Activated gamma-delta T cell treated with Interleukin-2 at 50 U/mL for 16 hours (primary cell): ENCODE data around the gene OR1C1.
"Not testable (repeated sequence)": the region's sequence is repeated elsewhere in the genome, so short reads cannot be mapped to it uniquely, and the experiment has no call there.

Experiments
- DNase-seq: peaks from one replicate; pipeline ENCODE4 v3.0.0-alpha.2; 2020

The OR1C1 gene

GRCh38 chr1:247760456-247760855 lies at the start of gene OR1C1:
Gene OR1C1 (minus strand): TSS chr1:247760556. CDS start chr1:247758406, 2,150 bp downstream.
- DNase-seq = no peak

DNA sequence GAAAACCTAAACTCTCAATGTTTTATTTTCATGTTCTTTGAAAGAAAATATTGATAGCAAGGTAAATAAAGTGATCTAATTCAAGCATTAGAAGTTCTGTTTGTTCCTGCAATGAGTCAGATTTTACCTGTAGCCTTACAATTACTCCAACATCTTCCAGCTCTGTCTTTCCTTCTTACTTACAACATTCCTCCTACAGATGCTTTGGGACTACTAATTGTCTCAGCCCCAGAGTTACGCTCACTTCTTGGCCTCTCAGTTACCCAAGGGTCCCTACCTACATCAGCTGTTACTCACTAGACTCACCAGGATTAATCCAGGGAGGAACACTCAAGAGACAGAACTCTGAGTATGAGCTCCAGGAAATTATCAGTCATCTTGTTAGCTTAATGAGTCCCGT lies 37.2 kb upstream of the OR1C1 start:
- DNase-seq = no peak

DNA sequence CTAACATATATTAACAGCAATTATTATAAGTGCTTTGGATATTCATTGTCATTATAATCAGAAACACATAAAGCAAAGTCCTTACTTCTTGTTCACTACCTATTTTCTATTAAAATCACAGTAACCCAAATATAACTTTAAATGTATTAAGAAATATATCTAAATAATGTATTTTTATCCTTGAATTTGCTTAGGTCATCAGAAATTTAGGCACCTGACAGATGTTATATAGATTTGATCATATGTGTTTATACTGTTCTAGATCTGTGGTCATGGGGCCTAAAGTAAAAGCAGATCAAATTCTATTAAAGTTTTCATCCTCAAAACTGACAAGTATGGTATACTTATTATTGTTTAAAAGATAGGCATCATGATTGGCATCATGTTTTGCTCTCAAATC lies 9.2 kb upstream of the OR1C1 start:
- no peak for DNase-seq

- DNase-seq = not testable (repeated sequence)
Observed at GRCh38 chr1:247754311-247754710, 6.0 kb downstream of the OR1C1 start.

GRCh38 chr1:247749870-247750269 lies 10.5 kb downstream of the OR1C1 start:
- no peak for DNase-seq

DNA sequence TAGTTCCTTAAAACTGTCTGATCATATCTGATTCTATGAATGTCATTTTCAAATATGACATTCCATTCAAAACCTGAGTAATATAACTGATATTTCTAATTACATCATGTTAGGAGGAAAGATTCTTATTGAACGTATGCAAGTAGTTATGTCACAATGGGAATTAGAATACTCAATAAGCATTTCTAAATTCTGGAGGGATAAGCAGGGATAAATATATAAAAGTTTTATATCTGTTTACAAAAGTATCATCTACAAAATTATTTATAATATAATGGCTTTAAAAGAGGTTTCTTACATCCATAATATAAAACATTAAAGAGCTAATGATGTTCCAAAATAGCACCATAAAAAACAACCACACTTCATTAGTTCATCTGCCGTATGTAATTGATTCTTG lies 12.3 kb downstream of the OR1C1 start, which contains the start of gene OR14A2:
Gene OR14A2 (minus strand): TSS at position 101 of the 400 bp plus-strand sequence.
- no peak for DNase-seq

- DNase-seq = no peak
Observed at GRCh38 chr1:247747616-247748015, 12.7 kb downstream of the OR1C1 start.

DNA sequence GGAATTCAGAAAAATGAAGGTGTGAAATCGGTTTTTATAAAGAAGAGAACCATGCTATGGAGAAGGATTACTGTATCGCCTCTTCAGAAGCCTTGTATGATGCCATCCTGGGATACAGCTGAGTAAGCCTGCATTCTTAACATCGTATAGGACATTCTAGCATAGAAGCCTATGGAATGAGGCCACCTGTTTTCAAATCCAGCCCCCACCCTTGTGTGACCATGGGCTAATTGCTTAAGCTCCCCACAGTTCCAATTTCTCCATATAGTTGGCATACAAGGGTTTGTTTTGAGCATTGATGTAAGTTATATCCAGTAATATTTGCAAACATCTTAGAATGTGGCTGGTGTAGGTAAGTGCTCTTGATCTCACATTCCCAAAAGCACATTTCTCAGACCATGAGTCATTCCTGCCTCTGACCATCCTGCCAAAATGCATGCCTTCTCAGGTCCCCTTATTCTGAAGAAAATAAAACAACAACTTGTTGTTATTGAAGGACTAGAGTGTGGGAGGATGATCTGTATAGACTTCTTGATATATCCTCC lies 13.9 kb downstream of the OR1C1 start:
- no peak for DNase-seq

DNA sequence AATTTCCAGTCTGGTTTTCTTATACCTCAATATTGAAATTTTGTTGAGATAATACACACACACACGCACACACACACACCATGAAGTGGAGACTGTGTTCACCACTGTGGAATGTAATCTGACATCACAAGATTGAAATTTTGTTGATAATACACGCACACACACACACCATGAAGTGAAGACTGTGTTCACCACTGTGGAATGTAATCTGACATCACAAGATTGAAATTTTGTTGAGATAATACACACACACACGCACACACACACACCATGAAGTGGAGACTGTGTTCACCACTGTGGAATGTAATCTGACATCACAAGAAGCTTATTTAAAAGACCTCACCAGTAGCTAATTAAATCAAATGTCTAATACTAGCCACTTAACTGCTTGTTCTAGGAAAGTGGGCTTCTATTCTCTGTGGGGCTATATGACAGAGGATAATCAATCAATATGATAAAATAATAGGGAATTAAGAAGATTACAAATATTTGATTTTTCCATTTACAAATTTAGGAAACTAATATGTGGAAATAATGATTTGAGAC lies 18.1 kb downstream of the OR1C1 start:
- DNase-seq = not testable (repeated sequence)

- DNase-seq = no peak
Observed at GRCh38 chr1:247741756-247742155, 18.6 kb downstream of the OR1C1 start.

DNA sequence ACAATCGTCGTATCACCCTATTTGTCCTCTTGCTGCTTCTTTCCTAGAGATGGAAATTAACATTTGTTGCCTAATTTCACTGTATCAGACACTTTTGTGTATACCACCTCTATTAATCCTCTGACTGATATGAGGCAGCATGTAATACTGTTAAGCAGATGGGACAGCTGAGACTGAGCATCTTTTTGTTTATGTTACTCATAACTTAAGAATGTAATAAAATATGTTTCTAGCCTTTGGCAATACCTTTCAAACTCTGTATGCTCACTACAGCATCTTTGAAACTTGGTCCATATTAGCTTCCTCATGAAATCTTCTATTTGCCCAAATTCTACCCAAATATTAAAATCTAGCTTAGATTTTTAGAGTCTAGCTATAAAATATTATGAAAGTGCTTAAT lies 19.6 kb downstream of the OR1C1 start:
- DNase-seq = no peak

DNA sequence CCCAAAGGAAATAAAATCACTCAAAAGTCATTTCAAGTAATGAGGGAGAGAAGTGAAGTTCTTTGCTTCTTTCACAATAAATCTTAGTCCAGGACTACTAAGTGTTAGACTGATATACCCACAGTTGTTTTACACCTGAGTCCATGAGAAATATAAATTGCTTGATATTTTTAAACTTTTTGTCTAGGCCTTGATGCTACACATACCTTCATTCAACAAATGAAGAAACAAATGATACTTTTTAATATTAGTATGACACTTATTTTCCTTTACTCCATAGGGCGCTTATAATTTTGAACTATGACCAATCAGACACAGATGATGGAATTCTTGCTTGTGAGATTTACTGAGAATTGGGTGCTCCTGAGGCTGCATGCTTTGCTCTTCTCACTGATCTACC lies 22.0 kb downstream of the OR1C1 start, which contains the start of gene OR14K1:
Gene OR14K1 (plus strand): TSS at position 301 of the 400 bp plus-strand sequence. CDS start 0 bp downstream, at position 301.
- no peak for DNase-seq

- no peak for DNase-seq
Observed at GRCh38 chr1:247721222-247721621, 39.1 kb downstream of the OR1C1 start.

GRCh38 chr1:247716546-247716945 lies 43.8 kb downstream of the OR1C1 start, which contains the start of gene OR6F1:
Gene OR6F1 (minus strand): TSS chr1:247716646. CDS start chr1:247712755, 3,891 bp downstream.
- no peak for DNase-seq

DNA sequence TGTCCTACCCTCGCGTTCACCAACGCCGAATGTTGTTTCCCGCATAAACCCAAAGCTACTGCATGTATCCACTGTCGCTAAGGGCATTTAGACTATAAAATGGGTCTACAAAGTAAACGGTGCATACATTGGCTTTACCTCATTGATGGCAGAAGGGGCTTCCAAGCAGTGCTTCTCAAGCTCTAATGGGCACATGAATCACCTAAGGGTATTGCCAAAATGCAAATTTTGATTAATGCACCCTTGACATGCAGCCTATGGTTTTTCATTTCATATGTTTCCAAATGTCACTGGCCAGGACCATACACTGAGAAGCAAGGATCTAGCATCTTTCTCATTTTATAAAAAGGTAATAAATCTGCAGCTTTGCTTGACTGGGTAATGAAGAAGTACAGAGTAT lies 46.6 kb downstream of the OR1C1 start:
- DNase-seq = no peak

DNA sequence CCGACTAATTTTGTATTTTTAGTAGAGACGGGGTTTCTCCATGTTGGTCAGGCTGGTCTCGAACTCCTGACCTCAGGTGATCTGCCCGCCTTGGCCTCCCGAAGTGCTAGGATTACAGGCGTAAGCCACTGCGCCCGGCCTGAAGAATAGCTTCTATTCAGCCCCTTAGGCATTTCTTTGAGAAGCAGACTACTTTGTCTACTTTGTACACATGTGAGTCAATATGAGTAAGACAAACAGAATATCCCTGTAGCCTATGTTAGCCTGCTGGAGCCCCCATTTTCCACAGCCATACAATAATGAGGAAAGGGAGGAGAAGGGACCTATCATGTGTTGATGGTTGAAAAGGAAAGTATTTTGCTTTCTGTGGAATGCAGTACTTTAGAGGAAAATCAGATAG lies 49.7 kb downstream of the OR1C1 start:
- not testable (repeated sequence) for DNase-seq
